ENCODE data around the gene CCDC134. TPM values are rescaled to one million over a fixed set of nuclear protein-coding genes. Genes with fewer than 3 reads are reported as not detected.
A peak's percentile ranks its signal among the peaks of the same experiment; 100 is the strongest.

CCDC134 gene
- total RNA-seq: 10 to 100 TPM; 21.0 to 21.6 TPM

- H3K27ac Mint-ChIP-seq: peak within 1 kb of the TSS; percentile 98
These were observed at the start of gene CCDC134 for GRCh38 chr22:41800348-41801146. Gene CCDC134 (plus strand): TSS chr22:41800679. CDS start chr22:41808891, 8,212 bp downstream.

GRCh38 chr22:41752011-41752970 lies 48.2 kb upstream of the CCDC134 start:
- Mint-ChIP-seq H3K4me3 (no peak overlapping the region), H3K27ac (peak overlapping the region; percentile 6), H3K4me1 (no peaks in the 10 kb centered on the region), H3K27me3 (peaks cover 10% of the 10 kb centered on the region), H3K36me3 (ENCODE audit: low read depth) (no peaks in the 10 kb centered on the region), H3K9me3 (no peaks in the 10 kb centered on the region)
- ChIA-PET CTCF (no interaction called here), POLR2A (no interaction called here)
- DNase-seq: no peak

More at GRCh38 chr22:41800348-41801146, at the start of gene CCDC134:
- Mint-ChIP-seq H3K4me3 (peak within 1 kb of the TSS; percentile 99), H3K9me3 (no peaks in the 10 kb centered on the region), H3K27me3 (no peaks in the 10 kb centered on the region), H3K36me3 (ENCODE audit: low read depth) (peaks cover 12% of the 10 kb centered on the region), H3K4me1 (peaks cover 47% of the 10 kb centered on the region)
- POLR2A ChIA-PET: interaction anchor here (0.6 to 2.7 kb wide), 10 partner anchors 13 to 592 kb away, joined by 3 to 39 read pairs (median 4); partner anchors contain the start of gene SREBF2
- CTCF ChIA-PET: interaction anchor here (0.5 to 4.1 kb wide), 16 partner anchors 8 to 706 kb away, joined by 3 to 38 read pairs (median 6); partner anchors contain the start of genes CENPM and MEI1
- DNase-seq: peak; percentile 91

- H3K4me1 Mint-ChIP-seq: no peaks in the 10 kb centered on the region
- CTCF ChIA-PET: no interaction called here
- DNase-seq: no peak
- H3K27me3 Mint-ChIP-seq: peaks cover 10% of the 10 kb centered on the region
- H3K9me3 Mint-ChIP-seq: no peaks in the 10 kb centered on the region
- H3K36me3 Mint-ChIP-seq (ENCODE audit: low read depth): no peaks in the 10 kb centered on the region
- no peak overlapping the region for H3K4me3 Mint-ChIP-seq
- no peak overlapping the region for H3K27ac Mint-ChIP-seq
- POLR2A ChIA-PET: no interaction called here
These were observed 46.5 kb upstream of the CCDC134 start for GRCh38 chr22:41753984-41754383.

- no peak for DNase-seq
- Mint-ChIP-seq H3K4me1 (no peaks in the 10 kb centered on the region), H3K4me3 (no peak overlapping the region), H3K27me3 (no peaks in the 10 kb centered on the region), H3K36me3 (ENCODE audit: low read depth) (no peaks in the 10 kb centered on the region), H3K27ac (no peak overlapping the region), H3K9me3 (no peaks in the 10 kb centered on the region)
- ChIA-PET CTCF (interaction anchor here (1.1 to 1.7 kb wide), 2 partner anchors 11 to 60 kb away, joined by 3 to 6 read pairs; no protein-coding TSS in a partner anchor), POLR2A (no interaction called here)
These were observed 43.0 kb upstream of the CCDC134 start for GRCh38 chr22:41757502-41757901.

- no peak overlapping the region for H3K4me3 Mint-ChIP-seq
- no peaks in the 10 kb centered on the region for H3K36me3 Mint-ChIP-seq (ENCODE audit: low read depth)
- ChIA-PET POLR2A (no interaction called here), CTCF (interaction anchor here (1.1 to 1.7 kb wide), 2 partner anchors 11 to 61 kb away, joined by 3 to 6 read pairs; no protein-coding TSS in a partner anchor)
- H3K27ac Mint-ChIP-seq: no peak overlapping the region
- H3K9me3 Mint-ChIP-seq: no peaks in the 10 kb centered on the region
- H3K27me3 Mint-ChIP-seq: no peaks in the 10 kb centered on the region
- DNase-seq: no peak
- H3K4me1 Mint-ChIP-seq: no peaks in the 10 kb centered on the region
These were observed 42.2 kb upstream of the CCDC134 start for GRCh38 chr22:41758231-41758630.

GRCh38 chr22:41762980-41763779 lies 37.3 kb upstream of the CCDC134 start:
- ChIA-PET POLR2A (no interaction called here), CTCF (interaction anchor here (0.5 to 1.3 kb wide), 2 partner anchors 17 to 260 kb away, joined by 3 read pairs; no protein-coding TSS in a partner anchor)
- Mint-ChIP-seq H3K4me3 (no peak overlapping the region), H3K9me3 (no peaks in the 10 kb centered on the region), H3K36me3 (ENCODE audit: low read depth) (no peaks in the 10 kb centered on the region), H3K27ac (no peak overlapping the region), H3K27me3 (no peaks in the 10 kb centered on the region), H3K4me1 (no peaks in the 10 kb centered on the region)
- DNase-seq: peak; percentile 12

GRCh38 chr22:41766476-41766875 lies 34.0 kb upstream of the CCDC134 start:
- Mint-ChIP-seq H3K27ac (no peak overlapping the region), H3K36me3 (ENCODE audit: low read depth) (no peaks in the 10 kb centered on the region), H3K27me3 (no peaks in the 10 kb centered on the region), H3K4me3 (no peak overlapping the region), H3K9me3 (no peaks in the 10 kb centered on the region), H3K4me1 (no peaks in the 10 kb centered on the region)
- DNase-seq: no peak
- ChIA-PET POLR2A (no interaction called here), CTCF (interaction anchor here (0.6 to 2.6 kb wide), 2 partner anchors 10 to 118 kb away, joined by 3 to 13 read pairs; no protein-coding TSS in a partner anchor)

- POLR2A ChIA-PET: no interaction called here
- H3K27me3 Mint-ChIP-seq: no peaks in the 10 kb centered on the region
- H3K27ac Mint-ChIP-seq: no peak overlapping the region
- no peak for DNase-seq
- CTCF ChIA-PET: interaction anchor here (0.9 to 2.6 kb wide), 4 partner anchors 8 to 22 kb away, joined by 3 to 13 read pairs (median 6); no protein-coding TSS in a partner anchor
- no peaks in the 10 kb centered on the region for H3K4me1 Mint-ChIP-seq
- no peaks in the 10 kb centered on the region for H3K9me3 Mint-ChIP-seq
- H3K36me3 Mint-ChIP-seq (ENCODE audit: low read depth): no peaks in the 10 kb centered on the region
- no peak overlapping the region for H3K4me3 Mint-ChIP-seq
These were observed 32.0 kb upstream of the CCDC134 start for GRCh38 chr22:41768430-41768829.

GRCh38 chr22:41770715-41771468 lies 29.6 kb upstream of the CCDC134 start:
- Mint-ChIP-seq H3K9me3 (no peaks in the 10 kb centered on the region), H3K36me3 (ENCODE audit: low read depth) (no peaks in the 10 kb centered on the region), H3K27me3 (no peaks in the 10 kb centered on the region), H3K4me3 (no peak overlapping the region), H3K4me1 (no peaks in the 10 kb centered on the region), H3K27ac (no peak overlapping the region)
- POLR2A ChIA-PET: no interaction called here
- no peak for DNase-seq
- CTCF ChIA-PET: interaction anchor here (1.0 to 2.2 kb wide), 3 partner anchors 9 to 176 kb away, joined by 3 to 10 read pairs (median 3); partner anchors contain the start of gene CENPM

GRCh38 chr22:41772198-41772597 lies 28.3 kb upstream of the CCDC134 start:
- POLR2A ChIA-PET: no interaction called here
- Mint-ChIP-seq H3K4me1 (no peaks in the 10 kb centered on the region), H3K27me3 (no peaks in the 10 kb centered on the region)

GRCh38 chr22:41772645-41773044 lies 27.8 kb upstream of the CCDC134 start:
- H3K4me1 Mint-ChIP-seq: peaks cover under 1% of the 10 kb centered on the region
- DNase-seq: no peak
- no peaks in the 10 kb centered on the region for H3K27me3 Mint-ChIP-seq
- CTCF ChIA-PET: interaction anchor here (1.1 to 1.6 kb wide), 4 partner anchors 8 to 14 kb away, joined by 3 to 4 read pairs (median 4); no protein-coding TSS in a partner anchor
- no peak overlapping the region for H3K4me3 Mint-ChIP-seq
- H3K9me3 Mint-ChIP-seq: no peaks in the 10 kb centered on the region
- H3K27ac Mint-ChIP-seq: no peak overlapping the region
- POLR2A ChIA-PET: no interaction called here
- H3K36me3 Mint-ChIP-seq (ENCODE audit: low read depth): no peaks in the 10 kb centered on the region

More at GRCh38 chr22:41772198-41772597, 28.3 kb upstream of the CCDC134 start:
- CTCF ChIA-PET: interaction anchor here (1.1 kb wide), 2 partner anchors 9 to 10 kb away, joined by 3 to 4 read pairs; no protein-coding TSS in a partner anchor
- no peak overlapping the region for H3K27ac Mint-ChIP-seq
- no peak overlapping the region for H3K4me3 Mint-ChIP-seq
- no peaks in the 10 kb centered on the region for H3K36me3 Mint-ChIP-seq (ENCODE audit: low read depth)
- no peak for DNase-seq
- no peaks in the 10 kb centered on the region for H3K9me3 Mint-ChIP-seq
